Measurements from ENCODE around the gene TCF12. TPM values are rescaled to one million over a fixed set of nuclear protein-coding genes. Genes with fewer than 3 reads are reported as not detected.

TCF12 gene
- total RNA-seq, 1 donor from 2014 or later, result 207 TPM

GRCh38 chr15:56890038-56890437 is 28.4 kb upstream of the TCF12 start:
- no peak for DNase-seq (ENCODE audit: low read depth, low spot score)
- H3K9me3 Mint-ChIP-seq, result peaks cover 3% of the 10 kb centered on the region
- H3K27me3 Mint-ChIP-seq (ENCODE audit: low read depth), result no peaks in the 10 kb centered on the region
- H3K4me3 Mint-ChIP-seq, result no peak overlapping the region
- no peak for TF ChIP-seq CTCF (conservative IDR thresholded peaks at IDR 0.05)
- peaks cover 24% of the 10 kb centered on the region for H3K4me1 Mint-ChIP-seq
- no peak overlapping the region for H3K27ac Mint-ChIP-seq (ENCODE audit: unreplicated experiment)
- H3K36me3 Mint-ChIP-seq (ENCODE audit: low read depth), result peaks cover 8% of the 10 kb centered on the region

- Mint-ChIP-seq H3K36me3 (ENCODE audit: low read depth) (peaks cover 5% of the 10 kb centered on the region), H3K9me3 (peaks cover under 1% of the 10 kb centered on the region), H3K27me3 (ENCODE audit: low read depth) (no peaks in the 10 kb centered on the region), H3K4me1 (peaks cover 15% of the 10 kb centered on the region), H3K27ac (ENCODE audit: unreplicated experiment) (no peak overlapping the region), H3K4me3 (no peak overlapping the region)
- DNase-seq (ENCODE audit: low read depth, low spot score), result no peak
- TF ChIP-seq CTCF (conservative IDR thresholded peaks at IDR 0.05), result no peak
Observed at GRCh38 chr15:56891852-56892440, 26.5 kb upstream of the TCF12 start.

- H3K27ac Mint-ChIP-seq (ENCODE audit: unreplicated experiment), result no peak overlapping the region
- peaks cover 12% of the 10 kb centered on the region for H3K4me1 Mint-ChIP-seq
- TF ChIP-seq CTCF (conservative IDR thresholded peaks at IDR 0.05), result no peak
- H3K27me3 Mint-ChIP-seq (ENCODE audit: low read depth), result no peaks in the 10 kb centered on the region
- no peak overlapping the region for H3K4me3 Mint-ChIP-seq
- peaks cover 3% of the 10 kb centered on the region for H3K9me3 Mint-ChIP-seq
- peaks cover 8% of the 10 kb centered on the region for H3K36me3 Mint-ChIP-seq (ENCODE audit: low read depth)
- DNase-seq (ENCODE audit: low read depth, low spot score), result no peak
Observed at GRCh38 chr15:56892659-56893363, 25.6 kb upstream of the TCF12 start.

GRCh38 chr15:56893364-56893678 is 25.1 kb upstream of the TCF12 start:
- Mint-ChIP-seq H3K4me3 (no peak overlapping the region), H3K9me3 (peaks cover 3% of the 10 kb centered on the region), H3K4me1 (peaks cover 7% of the 10 kb centered on the region), H3K36me3 (ENCODE audit: low read depth) (peaks cover 5% of the 10 kb centered on the region), H3K27ac (ENCODE audit: unreplicated experiment) (no peak overlapping the region), H3K27me3 (ENCODE audit: low read depth) (no peaks in the 10 kb centered on the region)
- DNase-seq (ENCODE audit: low read depth, low spot score), result no peak
- no peak for TF ChIP-seq CTCF (conservative IDR thresholded peaks at IDR 0.05)

- Mint-ChIP-seq H3K27ac (ENCODE audit: unreplicated experiment) (no peak overlapping the region), H3K4me3 (no peak overlapping the region), H3K9me3 (peaks cover 3% of the 10 kb centered on the region), H3K36me3 (ENCODE audit: low read depth) (peaks cover 4% of the 10 kb centered on the region), H3K27me3 (ENCODE audit: low read depth) (no peaks in the 10 kb centered on the region), H3K4me1 (no peaks in the 10 kb centered on the region)
- DNase-seq (ENCODE audit: low read depth, low spot score), result no peak
- TF ChIP-seq CTCF (conservative IDR thresholded peaks at IDR 0.05), result no peak
Observed at GRCh38 chr15:56894601-56895000, 23.8 kb upstream of the TCF12 start.
